Eye (tissue), 1 donor: ENCODE data around the gene ABLIM1.

Experiments used
- DNase-seq: peaks from one replicate; pipeline ENCODE4 v3.0.0-alpha.2; 2015

ABLIM1 gene

DNA sequence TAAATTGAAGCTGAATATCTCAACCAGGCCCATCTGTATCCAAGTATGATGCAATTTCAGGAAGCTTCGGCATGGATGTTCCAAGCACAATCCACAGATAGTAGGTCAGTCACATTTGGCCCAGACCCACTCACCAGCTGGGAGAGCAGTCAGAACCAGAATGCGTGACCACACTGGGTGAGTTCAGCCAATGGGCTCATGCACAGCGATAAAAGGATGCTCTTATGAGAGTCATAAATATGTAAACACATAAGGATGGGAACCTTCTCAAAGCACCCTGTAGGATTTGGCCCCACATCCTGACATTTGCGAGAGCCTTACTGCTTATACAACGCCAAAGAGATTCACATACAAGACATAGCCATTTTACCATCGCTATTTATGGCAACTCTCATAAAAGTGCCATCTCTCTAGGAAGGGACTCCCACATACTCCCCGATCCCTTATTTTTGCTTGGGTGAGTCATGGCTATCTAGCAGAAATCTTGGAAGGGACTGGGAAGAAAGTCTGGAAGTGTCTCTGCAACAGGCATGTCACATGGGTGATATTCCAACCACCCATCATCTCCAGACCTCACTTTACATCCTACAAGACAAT lies 256.8 kb downstream of the ABLIM1 start:
- no peak for DNase-seq

DNA sequence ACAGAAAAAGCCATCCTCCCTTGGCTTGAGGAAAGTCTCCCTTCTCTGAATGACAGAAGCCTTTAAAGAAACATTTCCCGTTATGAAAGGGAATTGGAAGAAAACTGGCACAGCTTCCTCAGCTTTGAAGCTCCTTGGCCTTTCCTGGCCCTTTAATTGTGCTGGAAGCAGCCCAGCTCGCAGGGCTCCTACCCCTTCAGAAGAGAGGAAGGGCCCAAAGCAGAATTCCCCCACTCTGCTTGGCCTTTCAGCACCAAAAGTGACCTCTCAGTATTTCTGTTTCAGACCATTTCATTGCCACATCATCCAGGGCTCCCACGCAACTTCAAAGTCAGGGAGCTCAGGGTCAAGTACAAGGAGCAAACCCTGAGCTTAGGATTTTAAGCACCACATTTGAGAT lies 258.0 kb downstream of the ABLIM1 start:
- no peak for DNase-seq

DNA sequence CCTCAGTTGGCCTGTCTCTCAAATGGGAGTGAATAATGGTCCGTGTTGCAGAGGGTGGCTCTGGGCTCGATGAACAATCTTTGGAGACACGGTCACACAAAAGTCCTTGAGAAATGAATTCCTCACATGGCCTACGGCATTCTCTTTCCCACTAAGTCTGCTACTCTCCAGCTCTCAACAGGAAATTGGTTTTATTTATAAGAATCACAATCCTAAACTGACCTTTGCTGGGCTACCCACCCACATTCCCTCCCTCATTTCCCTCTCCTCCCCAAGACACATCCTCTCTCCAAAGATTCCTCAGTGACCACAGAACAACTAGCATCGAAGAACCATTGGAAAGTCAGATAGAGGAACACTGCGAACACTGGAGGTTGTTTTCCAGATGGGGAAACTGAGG lies 258.5 kb downstream of the ABLIM1 start:
- DNase-seq, result no peak

DNA sequence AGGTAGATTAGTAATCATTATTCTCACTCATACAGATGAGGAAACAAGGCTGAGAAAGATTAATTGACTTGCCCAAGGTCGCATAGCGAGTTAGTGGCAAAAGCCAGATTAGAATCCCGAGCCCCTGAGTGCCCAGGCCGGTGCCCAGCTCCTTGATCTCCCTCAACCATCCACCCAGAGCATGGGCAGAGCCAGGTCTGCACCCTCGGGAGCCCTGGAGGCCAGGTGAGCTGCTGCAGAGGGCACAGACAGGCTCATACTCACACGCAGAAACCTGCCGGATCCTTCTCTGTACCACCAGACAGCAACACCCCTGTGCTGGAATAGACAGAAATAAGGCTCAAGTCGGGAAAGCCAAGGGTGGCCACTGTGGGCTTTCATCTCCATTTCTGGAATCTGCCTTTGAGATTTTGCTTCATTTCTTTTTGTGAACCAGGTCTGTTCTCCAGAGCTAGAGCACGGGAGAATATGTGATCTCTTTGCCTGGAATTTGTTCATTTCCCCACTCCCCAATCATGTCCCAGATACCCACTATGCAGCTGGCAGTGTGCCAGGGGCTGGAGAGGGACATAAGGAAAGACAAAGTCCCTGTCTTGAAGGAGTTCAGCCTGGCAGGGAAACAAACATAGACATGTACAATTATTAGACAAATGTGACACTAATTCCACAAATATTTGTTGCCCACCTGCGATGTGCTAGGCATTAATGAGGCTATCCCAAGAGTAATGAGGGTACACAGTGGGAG lies 259.3 kb downstream of the ABLIM1 start:
- no peak for DNase-seq

DNA sequence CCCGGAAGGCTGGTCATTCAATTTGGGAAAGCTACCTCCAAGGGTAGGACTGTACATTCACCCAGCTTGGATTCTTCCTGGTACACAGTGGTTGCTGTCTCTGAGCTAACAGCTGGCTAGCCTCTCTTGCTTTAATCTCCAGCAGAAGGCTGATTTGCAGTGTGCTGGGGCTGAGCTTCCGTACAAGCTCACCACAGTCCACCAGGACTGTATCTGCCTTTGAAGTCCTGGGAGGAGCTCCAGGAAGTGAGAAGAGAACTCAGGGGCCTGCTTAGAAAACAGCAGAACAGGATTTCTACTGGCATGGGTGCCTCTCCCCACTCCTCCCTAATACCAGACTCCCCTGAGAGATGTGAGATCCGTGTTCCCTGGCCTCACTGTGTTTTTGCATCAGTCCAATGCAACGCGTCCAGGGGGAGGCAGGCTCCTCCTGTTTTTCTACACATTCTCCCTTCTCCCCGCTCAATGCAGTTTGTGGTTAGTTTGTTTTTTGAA lies 260.4 kb downstream of the ABLIM1 start:
- no peak for DNase-seq

DNA sequence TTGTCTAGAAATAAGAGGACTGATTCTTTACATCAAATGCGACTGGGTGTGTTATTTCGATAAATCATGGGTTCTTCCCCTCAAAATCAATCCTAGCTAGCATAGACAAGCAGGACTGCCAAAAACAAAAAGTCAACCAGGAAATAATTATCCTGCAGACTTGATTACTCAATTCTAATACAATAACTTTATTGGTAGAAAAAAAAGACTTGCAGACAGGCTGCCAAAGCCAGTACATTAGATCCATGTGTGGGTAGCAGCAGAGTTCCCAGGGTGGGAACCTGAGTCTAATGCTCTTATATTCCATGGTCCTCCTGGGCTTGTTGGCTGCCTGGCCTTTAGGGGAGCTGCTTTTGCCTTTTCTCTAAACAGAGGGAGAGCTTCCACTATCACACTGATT lies 261.6 kb downstream of the ABLIM1 start:
- DNase-seq, result no peak

DNA sequence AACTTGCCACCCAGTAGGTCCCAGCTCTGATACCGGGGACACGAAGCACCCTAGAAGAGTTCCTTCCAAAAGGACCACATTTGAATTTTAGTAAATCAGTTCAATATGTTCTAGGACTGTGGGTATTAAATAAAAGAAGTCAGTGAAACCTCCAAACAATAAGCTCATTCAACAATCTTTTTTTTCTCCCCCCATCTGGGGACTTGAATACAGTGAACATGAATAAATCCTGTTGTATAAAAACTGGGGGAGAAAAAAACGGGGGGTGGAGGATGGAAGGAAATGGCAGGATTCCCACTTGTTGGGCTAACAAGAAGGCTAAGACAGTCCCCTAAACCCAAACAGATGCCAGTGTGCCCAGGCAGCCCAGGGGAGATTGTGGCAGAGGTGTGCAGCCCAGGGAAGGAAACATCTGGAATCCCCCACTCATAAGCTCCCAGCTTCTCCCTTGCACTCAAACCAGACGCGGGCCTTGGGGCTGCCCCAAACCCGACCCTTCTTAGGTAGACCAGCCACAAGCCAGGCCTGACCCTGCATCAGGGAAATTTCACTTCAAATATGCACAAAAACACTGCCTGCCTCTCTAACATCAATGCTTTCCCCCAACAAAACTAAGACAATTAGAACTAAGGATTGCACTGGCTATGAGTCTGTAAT lies 262.6 kb downstream of the ABLIM1 start:
- no peak for DNase-seq

DNA sequence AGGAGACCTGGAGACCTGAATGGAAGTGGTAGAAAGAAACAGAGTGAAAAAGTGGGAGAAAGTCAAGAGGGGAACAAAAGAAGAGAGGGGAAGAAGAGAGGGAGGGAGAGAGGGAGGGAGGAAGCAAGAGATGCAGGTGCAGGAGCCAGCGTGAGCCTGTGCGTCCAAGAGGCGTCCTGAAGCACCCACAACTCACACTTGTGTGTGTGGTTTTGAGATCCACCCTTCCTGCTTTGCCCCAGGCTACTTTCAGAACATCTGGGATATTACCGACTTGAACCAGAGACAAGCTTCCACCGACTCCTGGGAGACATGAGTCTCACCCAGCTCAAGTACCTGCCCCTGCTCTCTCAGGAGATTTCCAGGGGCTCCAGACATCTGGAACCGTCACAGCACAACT lies 263.5 kb downstream of the ABLIM1 start:
- no peak for DNase-seq

DNA sequence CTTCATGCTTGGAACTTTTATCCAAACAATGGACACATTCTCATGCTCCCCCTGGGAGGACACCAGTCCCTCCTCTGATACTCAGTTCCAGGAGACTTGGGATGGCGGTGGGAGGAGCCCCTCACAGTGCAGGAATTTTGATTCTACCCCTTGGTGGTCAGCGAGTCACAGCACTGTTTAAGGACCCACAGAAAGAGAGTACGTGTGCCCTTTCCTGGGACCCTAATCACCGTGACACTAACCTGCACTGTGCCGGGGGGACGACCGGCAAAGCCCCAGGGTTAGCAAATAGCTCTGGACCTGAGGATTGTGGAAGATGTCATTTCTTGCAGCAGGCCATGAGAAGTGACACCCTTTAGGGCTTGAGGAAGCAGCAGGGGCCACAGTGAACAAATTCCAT lies 264.2 kb downstream of the ABLIM1 start:
- no peak for DNase-seq

DNA sequence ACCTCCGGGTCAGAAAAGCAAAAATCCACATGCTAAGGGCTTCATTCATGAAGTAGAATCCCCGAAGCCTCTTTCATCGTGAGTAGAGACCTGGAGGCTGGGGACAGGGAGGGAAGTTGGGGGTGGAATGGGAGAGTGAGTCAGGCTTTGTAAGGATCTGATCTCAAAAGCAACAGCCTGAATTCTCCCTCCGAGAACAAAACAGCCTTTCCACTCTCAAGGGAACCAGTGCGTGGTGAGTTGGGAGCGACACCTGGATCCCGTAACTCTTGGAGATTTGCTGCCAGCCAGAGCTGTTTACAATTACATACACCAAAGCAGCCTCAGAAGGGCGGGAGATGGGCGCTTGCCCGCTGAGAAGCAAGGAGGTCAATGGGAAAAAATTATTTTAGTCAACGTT lies 264.6 kb downstream of the ABLIM1 start:
- DNase-seq, result no peak

DNA sequence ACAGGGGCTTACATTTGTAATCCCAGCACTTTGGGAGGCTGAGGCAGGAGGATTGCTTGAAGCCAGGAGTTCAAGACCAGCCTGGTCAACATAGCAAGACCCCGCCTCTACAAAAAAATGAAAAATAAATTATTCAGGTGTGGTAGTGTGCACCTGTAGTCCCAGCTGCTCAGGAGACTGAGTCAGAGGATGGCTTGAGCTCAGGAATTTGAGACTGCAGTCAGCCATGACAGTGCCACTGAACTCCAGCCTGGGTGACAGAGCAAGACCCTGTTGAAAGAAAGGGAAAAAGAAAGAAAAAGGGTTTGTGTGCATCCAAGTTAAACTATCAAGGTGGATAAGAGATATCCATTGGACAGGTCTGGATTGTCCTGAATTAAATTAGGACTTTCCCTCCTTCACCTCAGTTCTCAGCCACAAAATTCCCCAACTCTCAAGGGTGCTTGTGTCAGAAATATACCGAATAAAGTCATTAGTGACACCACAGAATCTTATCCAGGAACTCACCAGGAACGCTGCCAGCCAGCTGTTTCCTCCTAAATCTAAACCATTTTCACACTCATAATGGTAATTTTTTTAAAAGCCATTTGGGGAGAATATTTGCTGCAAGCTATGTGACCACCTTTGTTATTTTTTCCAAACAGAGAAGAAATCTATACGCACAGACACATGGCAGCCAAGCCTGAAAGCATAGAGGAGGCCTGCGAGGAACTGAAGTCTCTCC lies 265.8 kb downstream of the ABLIM1 start:
- DNase-seq, result no peak

DNA sequence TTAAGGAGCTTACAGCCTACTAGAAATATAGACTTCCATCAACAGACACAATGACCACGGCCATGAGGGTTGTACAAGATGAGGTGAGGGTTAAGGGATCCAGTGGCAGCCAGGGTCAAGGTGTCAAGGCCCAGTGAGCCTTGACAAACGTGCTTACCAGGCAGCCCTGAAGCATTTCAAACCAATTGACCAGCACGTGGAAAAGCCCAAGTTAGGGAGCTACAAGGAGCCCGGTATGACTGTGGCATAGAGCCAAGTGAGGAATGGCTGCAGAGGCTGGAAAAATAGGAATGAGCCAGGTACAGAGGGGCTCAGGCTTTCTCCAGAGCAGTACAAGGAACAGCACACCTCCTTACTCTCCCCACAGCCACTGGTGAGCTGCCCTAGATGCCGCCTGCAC lies 266.5 kb downstream of the ABLIM1 start:
- DNase-seq, result no peak

DNA sequence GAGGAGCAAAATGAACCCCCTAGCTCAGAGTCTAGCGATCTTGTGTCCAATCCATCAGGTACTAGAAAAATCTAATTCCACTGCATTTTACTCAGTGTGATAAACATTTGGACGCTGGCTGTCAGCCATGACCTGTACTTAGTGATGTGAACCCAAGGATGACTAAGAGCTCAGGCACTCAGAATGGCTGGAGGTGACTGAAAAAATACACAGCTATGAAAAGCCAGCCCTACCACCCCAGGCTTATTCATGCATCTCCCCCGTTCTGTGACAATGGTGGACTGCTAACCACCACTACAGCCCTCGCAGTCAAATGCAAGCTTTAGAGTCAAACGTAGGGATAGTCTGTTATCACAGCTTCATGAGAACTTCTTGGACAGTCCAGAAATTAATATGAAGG lies 268.6 kb downstream of the ABLIM1 start:
- no peak for DNase-seq

DNA sequence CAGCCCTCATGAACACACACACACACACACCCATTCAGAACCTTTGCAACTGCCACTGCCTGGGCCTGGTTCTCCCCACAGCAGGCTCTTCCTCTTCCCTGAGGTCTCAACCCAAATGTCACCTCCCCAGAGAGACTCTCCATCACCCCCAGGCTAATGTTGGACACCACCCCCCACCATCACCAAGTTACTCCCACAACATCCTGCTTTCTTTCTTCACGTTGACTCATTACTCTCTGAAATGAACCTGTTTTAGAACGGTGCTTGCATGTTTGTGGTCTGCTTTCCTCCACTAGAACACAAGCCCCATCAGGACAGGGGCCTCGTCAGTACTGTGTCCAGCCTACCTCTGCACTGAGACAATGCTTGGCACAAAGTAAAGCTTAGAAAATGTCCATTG lies 269.8 kb downstream of the ABLIM1 start:
- DNase-seq, result no peak

DNA sequence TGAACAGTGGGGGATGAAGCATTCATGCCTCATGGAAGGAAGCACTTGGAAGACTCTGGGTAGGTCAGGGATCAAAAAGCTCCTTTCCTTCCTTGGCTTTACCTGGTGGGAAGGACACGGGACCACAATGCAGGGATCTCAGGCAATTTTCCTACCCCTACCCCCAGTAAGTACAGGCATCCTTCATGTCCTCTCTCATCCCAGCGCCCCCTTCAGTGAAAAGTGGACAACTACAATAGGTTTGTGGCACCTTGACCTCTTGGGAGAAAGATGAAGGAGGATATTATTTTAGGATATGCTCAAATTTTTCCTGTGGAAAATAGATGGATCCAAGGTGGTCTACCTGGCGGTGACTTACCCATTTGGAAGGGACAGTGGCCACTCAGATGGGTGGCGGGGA lies 270.3 kb downstream of the ABLIM1 start:
- DNase-seq, result no peak

DNA sequence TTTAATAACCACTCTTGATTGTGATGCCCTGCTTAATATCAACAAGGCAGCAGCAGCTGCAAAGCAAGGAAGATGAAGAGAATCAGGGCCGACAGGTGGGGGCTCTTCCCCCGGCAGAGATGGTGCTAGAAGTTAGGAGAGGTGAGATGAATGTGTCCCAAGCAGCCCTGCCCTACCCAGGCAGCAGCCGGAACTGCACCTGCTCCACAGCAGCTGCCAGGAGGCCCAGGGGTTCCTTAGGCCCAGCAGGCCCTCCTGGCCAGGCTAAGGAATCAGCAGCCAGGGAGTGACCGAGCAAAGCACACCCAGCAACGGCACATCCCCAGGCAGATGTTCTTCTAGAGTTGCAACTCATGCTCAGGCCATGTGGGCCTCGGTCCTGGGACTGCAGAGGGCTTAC lies 271.6 kb downstream of the ABLIM1 start:
- no peak for DNase-seq

DNA sequence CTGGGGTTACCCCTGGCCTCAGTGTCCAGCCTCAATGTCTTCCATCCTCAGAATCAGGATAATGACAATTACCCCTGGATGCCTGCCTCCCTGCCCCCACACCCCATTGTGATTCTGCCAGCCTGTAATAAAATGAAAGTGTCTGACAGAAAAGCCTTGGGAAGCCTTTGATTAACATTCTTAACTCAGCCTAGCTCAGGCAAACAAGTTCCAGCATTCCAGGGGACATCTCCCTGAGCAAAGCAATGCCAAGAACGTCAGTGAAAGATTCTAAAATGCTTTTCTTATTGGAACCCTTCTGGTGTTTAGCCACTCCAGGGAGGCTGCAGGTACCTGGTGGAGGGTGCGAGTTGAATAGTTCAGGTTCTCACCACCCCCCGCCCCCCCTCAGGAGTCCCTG lies 272.5 kb downstream of the ABLIM1 start:
- no peak for DNase-seq

DNA sequence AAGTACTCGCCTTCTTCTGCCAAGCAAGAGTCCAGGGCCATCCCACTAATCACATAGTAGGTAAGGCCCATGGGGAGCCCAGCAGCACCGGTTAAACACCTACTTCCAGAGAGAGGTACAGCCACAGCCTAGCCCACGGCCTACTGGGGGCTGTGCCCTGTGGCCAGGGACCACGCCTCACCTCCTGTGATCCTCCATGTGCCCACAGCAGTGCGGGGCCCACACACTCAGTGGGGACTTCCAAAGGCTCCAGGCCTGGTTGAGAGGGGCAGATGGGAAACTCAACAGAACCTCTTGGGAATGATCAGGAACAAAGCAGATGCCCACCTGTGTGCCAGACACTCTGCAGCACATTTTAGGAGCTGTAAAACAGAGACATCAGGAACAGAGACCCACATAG lies 273.5 kb downstream of the ABLIM1 start:
- DNase-seq, result no peak

DNA sequence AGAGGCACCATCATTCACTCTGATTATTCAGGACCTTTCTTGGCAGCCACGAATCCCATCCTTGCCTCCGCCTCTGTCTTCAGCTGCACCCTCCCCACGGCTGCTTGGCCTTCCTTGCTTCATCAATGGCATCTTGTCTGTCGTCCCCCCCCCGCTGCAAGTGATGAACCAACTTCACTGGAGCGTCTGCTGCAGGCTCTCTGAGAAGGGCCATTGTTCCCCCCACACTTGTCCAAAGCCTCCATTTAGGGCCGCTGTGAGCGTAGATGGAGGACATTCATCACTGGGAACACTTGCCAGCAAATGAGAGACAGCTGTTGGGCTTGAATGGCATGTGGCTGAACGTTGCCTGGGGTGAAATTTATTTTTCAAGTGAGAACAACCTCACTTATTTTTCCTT lies 273.9 kb downstream of the ABLIM1 start:
- no peak for DNase-seq
